ENCODE data around the gene FAM117A. TPM values are rescaled to one million over a fixed set of nuclear protein-coding genes. Genes with fewer than 3 reads are reported as not detected.

The FAM117A gene
- total RNA-seq, 1 donor from 2014 or later = 16.5 TPM

- no peak for TF ChIP-seq CTCF (IDR thresholded peaks at IDR 0.05; ENCODE audit: unreplicated experiment)
- Mint-ChIP-seq H3K4me3 (no peak overlapping the region), H3K4me1 (peaks cover 7% of the 10 kb centered on the region), H3K27me3 (ENCODE audit: low read depth) (no peaks in the 10 kb centered on the region), H3K27ac (no peak overlapping the region), H3K9me3 (no peaks in the 10 kb centered on the region), H3K36me3 (no peaks in the 10 kb centered on the region)
- DNase-seq (ENCODE audit: low spot score in 2 of 2, unreplicated experiment in 2 of 2) = no peak
These were observed 7.4 kb downstream of the FAM117A start for GRCh38 chr17:49756323-49757150.

GRCh38 chr17:49755663-49756283, 8.2 kb downstream of the FAM117A start:
- Mint-ChIP-seq H3K4me1 (peaks cover 3% of the 10 kb centered on the region), H3K4me3 (no peak overlapping the region), H3K27me3 (ENCODE audit: low read depth) (no peaks in the 10 kb centered on the region), H3K36me3 (no peaks in the 10 kb centered on the region), H3K27ac (no peak overlapping the region), H3K9me3 (no peaks in the 10 kb centered on the region)
- no peak for DNase-seq (ENCODE audit: low spot score in 2 of 2, unreplicated experiment in 2 of 2)
- no peak for TF ChIP-seq CTCF (IDR thresholded peaks at IDR 0.05; ENCODE audit: unreplicated experiment)

- Mint-ChIP-seq H3K36me3 (no peaks in the 10 kb centered on the region), H3K9me3 (no peaks in the 10 kb centered on the region), H3K27me3 (ENCODE audit: low read depth) (no peaks in the 10 kb centered on the region), H3K27ac (no peak overlapping the region), H3K4me1 (no peaks in the 10 kb centered on the region), H3K4me3 (no peak overlapping the region)
- no peak for DNase-seq (ENCODE audit: low spot score in 2 of 2, unreplicated experiment in 2 of 2)
- no peak for TF ChIP-seq CTCF (IDR thresholded peaks at IDR 0.05; ENCODE audit: unreplicated experiment)
These were observed 10.0 kb downstream of the FAM117A start for GRCh38 chr17:49753959-49754391.

GRCh38 chr17:49752508-49752907, 11.4 kb downstream of the FAM117A start:
- H3K27ac Mint-ChIP-seq = no peak overlapping the region
- H3K9me3 Mint-ChIP-seq = no peaks in the 10 kb centered on the region
- no peak overlapping the region for H3K4me3 Mint-ChIP-seq
- no peaks in the 10 kb centered on the region for H3K36me3 Mint-ChIP-seq
- TF ChIP-seq CTCF (IDR thresholded peaks at IDR 0.05; ENCODE audit: unreplicated experiment) = no peak
- H3K27me3 Mint-ChIP-seq (ENCODE audit: low read depth) = no peaks in the 10 kb centered on the region
- DNase-seq (ENCODE audit: low spot score in 2 of 2, unreplicated experiment in 2 of 2) = no peak
- no peaks in the 10 kb centered on the region for H3K4me1 Mint-ChIP-seq

- Mint-ChIP-seq H3K36me3 (peaks cover 3% of the 10 kb centered on the region), H3K27ac (no peak overlapping the region), H3K4me3 (no peak overlapping the region), H3K4me1 (peaks cover 7% of the 10 kb centered on the region), H3K27me3 (ENCODE audit: low read depth) (no peaks in the 10 kb centered on the region), H3K9me3 (peaks cover 3% of the 10 kb centered on the region)
- no peak for TF ChIP-seq CTCF (IDR thresholded peaks at IDR 0.05; ENCODE audit: unreplicated experiment)
- DNase-seq (ENCODE audit: low spot score in 2 of 2, unreplicated experiment in 2 of 2) = no peak
These were observed 14.2 kb downstream of the FAM117A start for GRCh38 chr17:49749730-49750129.

Measured in mesothelial cell of epicardium (in vitro differentiated cells).